IMR-90 (cell line): ENCODE measurements around the gene DNTTIP2. TPM values are rescaled to one million over a fixed set of nuclear protein-coding genes. Genes with fewer than 3 reads are reported as not detected.

Source experiments
- ATAC-seq: fragments of 200-7000 bp; cut with Tn5 transposase; 2 replicates; pipeline ENCODE4 v1.9.1; 2020; ENCODE audit warnings: low read depth, mild to moderate bottlenecking, moderate library complexity
- BruUV-seq: library from RNA; stranded (reverse); fragments of 400-500 nt; replicated peaks from 2 replicates; lab custom pipeline; 2021; lab: Mats Ljungman, UMichigan
- CTCF ChIA-PET: fragments of 300-600 bp; formaldehyde crosslinking; extraction: SDS; loops from one replicate; lab custom pipeline; 2021; ENCODE audit warnings: antibody characterized with exemption; lab: Yijun Ruan, JAX
- POLR2A ChIA-PET: fragments of 300-600 bp; sonication (Branson Sonifier 250); formaldehyde crosslinking; loops from one replicate; lab custom pipeline; 2022; ENCODE audit warnings: antibody characterized with exemption; ENCODE audit not compliant: unreplicated experiment; lab: Charles Lee
- DNase-seq: peaks from one replicate; pipeline ENCODE4 v3.0.0; 2013
- H2AFZ ChIP-seq: replicated peaks from 2 replicates; pipeline ENCODE3; 2013; ENCODE audit warnings: low read length, mild to moderate bottlenecking; ENCODE audit not compliant: poor library complexity
- H2AK5ac ChIP-seq: 2 replicates; pipeline ENCODE4 v1.6.1; 2013; ENCODE audit warnings: low read depth, low read length, inconsistent platforms
- H2AK9ac ChIP-seq: replicated peaks from 2 replicates; pipeline ENCODE3; 2013; ENCODE audit warnings: mild to moderate bottlenecking, low read depth, low read length, moderate library complexity; ENCODE audit not compliant: poor library complexity
- H2BK120ac ChIP-seq: 2 replicates; pipeline ENCODE4 v1.6.1; 2013; ENCODE audit warnings: low read depth, low read length, inconsistent platforms
- H2BK15ac ChIP-seq: 3 replicates; pipeline ENCODE4 v1.6.1; 2013; ENCODE audit warnings: low read depth, low read length, inconsistent platforms
- H2BK20ac ChIP-seq: 2 replicates; pipeline ENCODE4 v1.6.1; 2013; ENCODE audit warnings: low read depth, mild to moderate bottlenecking, inconsistent platforms, low read length, moderate library complexity
- H2BK5ac ChIP-seq: 2 replicates; pipeline ENCODE4 v1.6.1; 2013; ENCODE audit warnings: mild to moderate bottlenecking, low read depth, low read length, inconsistent platforms; ENCODE audit not compliant: poor library complexity, severe bottlenecking
- H3K14ac ChIP-seq: replicated peaks from 2 replicates; pipeline ENCODE4 v1.6.1; 2013; ENCODE audit warnings: low read depth, low read length, inconsistent platforms
- H3K18ac ChIP-seq: 2 replicates; pipeline ENCODE4 v1.6.1; 2013; ENCODE audit warnings: low read depth, low read length, control low read depth
- H3K23ac ChIP-seq: 2 replicates; pipeline ENCODE4 v1.6.1; 2013; ENCODE audit warnings: low read depth, low read length, inconsistent platforms
- H3K27ac ChIP-seq: 2 replicates; pipeline ENCODE4 v1.5.1; 2013; ENCODE audit warnings: mild to moderate bottlenecking, control low read depth, low read length; ENCODE audit not compliant: insufficient read depth
- H3K27me3 ChIP-seq: 2 replicates; pipeline ENCODE4 v1.6.1; 2013; ENCODE audit warnings: low read length; ENCODE audit not compliant: control insufficient read depth, insufficient read depth
- H3K36me3 ChIP-seq: 2 replicates; pipeline ENCODE4 v1.6.1; 2013; ENCODE audit warnings: low read length, mixed read lengths; ENCODE audit not compliant: control insufficient read depth, insufficient read depth
- H3K4ac ChIP-seq: 2 replicates; pipeline ENCODE4 v1.6.1; 2013; ENCODE audit warnings: low read depth, low read length, inconsistent platforms
- H3K4me1 ChIP-seq: 2 replicates; pipeline ENCODE4 v1.6.1; 2013; ENCODE audit warnings: low read length, mixed read lengths; ENCODE audit not compliant: control insufficient read depth, insufficient read depth
- H3K4me2 ChIP-seq: 2 replicates; pipeline ENCODE4 v1.6.1; 2013; ENCODE audit warnings: low read depth, mild to moderate bottlenecking, control low read depth, low read length, moderate library complexity
- H3K4me3 ChIP-seq: 2 replicates; pipeline ENCODE4 v1.5.1; 2013; ENCODE audit warnings: low read depth, mild to moderate bottlenecking, control low read depth, low read length, moderate library complexity; ENCODE audit not compliant: insufficient read depth
- H3K56ac ChIP-seq: 2 replicates; pipeline ENCODE4 v1.6.1; 2013; ENCODE audit warnings: low read length, inconsistent platforms; ENCODE audit not compliant: insufficient read depth; ENCODE audit errors: extremely low read depth
- H3K79me1 ChIP-seq, 2 experiments: 2 replicates each; pipeline ENCODE4 v1.6.1; 2013; ENCODE audit warnings: low read length in 2 of 2, inconsistent platforms in 1 of 2, low read depth in 1 of 2
- H3K9ac ChIP-seq: 2 replicates; pipeline ENCODE4 v1.6.1; 2013; ENCODE audit warnings: low read depth, low read length, control low read depth
- H3K9me1 ChIP-seq: 2 replicates; pipeline ENCODE4 v1.6.1; 2013; ENCODE audit warnings: low read length, inconsistent platforms; ENCODE audit not compliant: insufficient read depth
- H3K9me3 ChIP-seq: 2 replicates; pipeline ENCODE4 v1.6.1; 2013; ENCODE audit warnings: low read length; ENCODE audit not compliant: control insufficient read depth, insufficient read depth
- H4K20me1 ChIP-seq: 2 replicates; pipeline ENCODE4 v1.6.1; 2013; ENCODE audit warnings: low read length, inconsistent platforms; ENCODE audit not compliant: insufficient read depth
- H4K5ac ChIP-seq: 2 replicates; pipeline ENCODE4 v1.6.1; 2013; ENCODE audit warnings: mild to moderate bottlenecking, low read depth, low read length, control low read depth
- H4K8ac ChIP-seq, 2 experiments: 2 replicates each; pipeline ENCODE4 v1.6.1; 2013; ENCODE audit warnings: low read depth in 2 of 2, low read length in 2 of 2, control low read depth in 1 of 2, inconsistent platforms in 1 of 2
- H4K91ac ChIP-seq: 2 replicates; pipeline ENCODE4 v1.6.1; 2013; ENCODE audit warnings: low read depth, low read length, inconsistent platforms; ENCODE audit not compliant: insufficient read depth
- BHLHE40 ChIP-seq: fragments of 150-350 bp; IDR thresholded peaks from 2 replicates; pipeline ENCODE4 v1.6.1; 2016; ENCODE audit warnings: mild to moderate bottlenecking, low read depth, low read length
- CEBPB ChIP-seq: IDR thresholded peaks from 2 replicates; pipeline ENCODE4 v1.6.1; 2012; ENCODE audit warnings: low read depth, low read length, improper control_type of control experiment
- WGBS, 2 experiments: methylation state at CpG; one replicate each; pipeline versions ENCODE4 v1.1.5 to v1.1.7; 2013; ENCODE audit warnings: missing lambda C conversion rate in 2 of 2; ENCODE audit not compliant: insufficient read length in 1 of 2; ENCODE audit errors: extremely low coverage in 2 of 2; 5-methylcytosine and 5-hydroxymethylcytosine counted together
- dilution Hi-C: fragments of 300-500 bp; cut with HindIII; formaldehyde crosslinking; loops from one replicate; pipeline ENCODE4 v1.14.3; 2018; ENCODE audit warnings: low sequenced_read_pairs; ENCODE audit not compliant: unreplicated experiment
- in situ Hi-C: fragments of 300-500 bp; cut with MboI; formaldehyde crosslinking; loops from 3 replicates; pipeline ENCODE4 v1.14.3; 2019; ENCODE audit warnings: low sequenced_read_pairs, inconsistent platforms, mixed read lengths
- intact Hi-C: fragments of 100-400 bp; cut with micrococcal nuclease; formaldehyde crosslinking; loops from 2 replicates; pipeline ENCODE4 v1.10.0; 2022
- microRNA-seq, 2 experiments: library from miRNA; stranded (forward) in 1 of 2; unstranded in 1 of 2; fragments of 10-50 nt in 1 of 2; fragments of <30 nt in 1 of 2; gene quantifications in 1 of 2; microRNA quantifications in 1 of 2; one replicate each; pipeline versions ENCODE3 to v1.1.0; 2013 to 2020; ENCODE audit not compliant: insufficient read depth in 1 of 2, insufficient read length in 1 of 2, unreplicated experiment in 1 of 2
- polyA plus RNA-seq, 3 experiments: library from polyadenylated mRNA; depleted of rRNA; stranded (reverse); fragments of >200 nt; gene quantifications; 2 replicates each; pipeline ENCODE4 v1.2.3, GENCODE V29; 2012; ENCODE audit warnings: low replicate concordance in 1 of 3
- small RNA-seq, 5 experiments: library from RNA; depleted of rRNA; stranded (forward); fragments of <200 nt; gene quantifications; one replicate each; pipeline ENCODE3, GENCODE V24; 2012
- total RNA-seq: library from RNA; depleted of rRNA; stranded (reverse); fragments of >200 nt; gene quantifications from 2 replicates; pipeline ENCODE4 v1.2.3, GENCODE V29; 2012; rRNA removed

DNTTIP2 gene
- total and polyA plus RNA-seq, 2 of the 4 experiments (the other 2 are of a cell fraction): 14.2 to 24.4 TPM

GRCh38 chr1:93816970-93817678 is 61.9 kb downstream of the DNTTIP2 start:
- H2BK120ac ChIP-seq: peak overlapping the region; percentile 42; the same call in 1 of the 2 replicates
- H2AK5ac ChIP-seq: peak overlapping the region; percentile 57; the same call in 1 of the 2 replicates
- ChIA-PET CTCF (interaction anchor here (0.8 to 2.2 kb wide), 9 partner anchors 12 to 512 kb away, joined by 3 to 9 read pairs (median 3); no protein-coding TSS in a partner anchor), POLR2A (no interaction called here)
- TF ChIP-seq BHLHE40 (no peak), CEBPB (peak; percentile 74)
- peak overlapping the region; percentile 65 for H3K14ac ChIP-seq
- H3K4ac ChIP-seq: peak overlapping the region; percentile 60
- DNase-seq (peak; percentile 85), ATAC-seq (peak; percentile 39)
- in situ Hi-C loops (loop anchor here (5.0 kb wide), 1 partner anchor 180 kb away; no protein-coding TSS in a partner anchor), dilution Hi-C loops (no loop called here), intact Hi-C loops (loop anchor here (1.0 kb wide), 1 partner anchor 82 kb away; no protein-coding TSS in a partner anchor)
- peaks cover 0 to 11% of the 10 kb centered on the region in 2 experiments; a peak in 1 of 4 replicates for H3K79me1 ChIP-seq
- peak overlapping the region; percentile 45; the same call in 1 of the 2 replicates for H3K27ac ChIP-seq
- WGBS, 2 experiments: 17% methylated on average over 1 of the region's 3 CpGs; no CpG with 5 or more reads in 1 of the 2 experiments
- H3K18ac ChIP-seq: no peak overlapping the region
- H3K4me3 ChIP-seq: no peak overlapping the region
- H2AFZ ChIP-seq: peak overlapping the region; percentile 44
- H3K9me3 ChIP-seq: no peaks in the 10 kb centered on the region
- H3K4me1 ChIP-seq: peaks cover 11% of the 10 kb centered on the region
- no peaks in the 10 kb centered on the region for H3K27me3 ChIP-seq
- no peak overlapping the region for H3K9ac ChIP-seq
- H3K36me3 ChIP-seq: no peaks in the 10 kb centered on the region
- peak overlapping the region; percentile 62; the same call in 1 of the 2 replicates for H2BK20ac ChIP-seq
- no peak overlapping the region for H3K56ac ChIP-seq
- H2BK5ac ChIP-seq: no peak overlapping the region
- peak overlapping the region; percentile 38; the same call in 1 of the 2 replicates for H4K5ac ChIP-seq
- 0 out of 2 replicates have a peak, but pooled peaks cover 3% of the 10 kb centered on the region for H4K20me1 ChIP-seq
- H2BK15ac ChIP-seq: peak overlapping the region; percentile 41; the same call in 1 of the 3 replicates
- BruUV-seq: no TSS peak
- H3K23ac ChIP-seq: no peak overlapping the region
- no peak overlapping the region; the same call in 1 of the 2 replicates for H3K4me2 ChIP-seq
- H4K91ac ChIP-seq: 0 out of 2 replicates have a peak overlapping the region, but pooled peaks have one; percentile 42
- no peak overlapping the region for H2AK9ac ChIP-seq
- H4K8ac ChIP-seq: peak overlapping the region in 1 of 2 experiments; percentile 53; a peak in 2 of 4 replicates
- peaks cover 8% of the 10 kb centered on the region for H3K9me1 ChIP-seq

Small RNAs within 50 kb of the gene (microRNA-seq; reads per million reads assigned to microRNA genes)
- not detected for gene AL117351.2 (ENCODE audit: insufficient read depth, insufficient read length)
- gene MIR760 (ENCODE audit: insufficient read depth in 1 of 2, insufficient read length in 1 of 2, unreplicated experiment in 1 of 2): 24.5 to 52.7 reads per million in 2 experiments

Small RNAs within 50 kb of the gene (small RNA-seq; reads per million reads assigned to genes)
- gene AL117351.2 (0 reads per million in 5 experiments), gene MIR760 (0 to 0.60 (median 0.08) reads per million in 5 experiments)

Other genes with a start within 250 kb of the DNTTIP2 start
- gene BCAR3, start 197.4 kb downstream of the DNTTIP2 start, total RNA-seq: 46.4 TPM in 2 replicates
- gene BCAR3, start 197.4 kb downstream of the DNTTIP2 start, polyA plus RNA-seq (2012; rRNA removed): 41.4 and 47.9 TPM in 2 replicates
- 18.3 and 20.1 TPM in 2 replicates for gene GCLM, start 30.2 kb upstream of the DNTTIP2 start, total RNA-seq
- 10.8 and 15.5 TPM in 2 replicates for gene GCLM, start 30.2 kb upstream of the DNTTIP2 start, polyA plus RNA-seq (2012; rRNA removed)
- gene ABCA4, start 241.9 kb upstream of the DNTTIP2 start, total RNA-seq: under 0.01 TPM in 2 replicates
- gene ABCA4, start 241.9 kb upstream of the DNTTIP2 start, polyA plus RNA-seq (2012; rRNA removed): 0.11 and 0.36 TPM in 2 replicates